Measurements from ENCODE around the gene PARD3.

PARD3 gene

GRCh38 chr10:34195364-34196057 lies 619.6 kb downstream of the PARD3 start:
- no peak for TF ChIP-seq CTCF (IDR thresholded peaks at IDR 0.05)

- no peak for TF ChIP-seq CTCF (IDR thresholded peaks at IDR 0.05)
Observed at GRCh38 chr10:34193931-34194626, 621.0 kb downstream of the PARD3 start.

- TF ChIP-seq CTCF (IDR thresholded peaks at IDR 0.05): no peak
Observed at GRCh38 chr10:34192646-34193045, 622.5 kb downstream of the PARD3 start.

- no peak for TF ChIP-seq CTCF (IDR thresholded peaks at IDR 0.05)
Observed at GRCh38 chr10:34191406-34191805, 623.7 kb downstream of the PARD3 start.

- TF ChIP-seq CTCF (IDR thresholded peaks at IDR 0.05): no peak
Observed at GRCh38 chr10:34190580-34190979, 624.5 kb downstream of the PARD3 start.

- no peak for TF ChIP-seq CTCF (IDR thresholded peaks at IDR 0.05)
Observed at GRCh38 chr10:34189830-34190229, 625.3 kb downstream of the PARD3 start.

GRCh38 chr10:34188221-34188620 lies 626.9 kb downstream of the PARD3 start:
- TF ChIP-seq CTCF (IDR thresholded peaks at IDR 0.05): no peak

All from LNCAP (cell line).